ENCODE data around the gene DICER1.

DICER1 gene

GRCh38 chr14:95185767-95186392 lies 28.6 kb upstream of the DICER1 start:
- TF ChIP-seq SUZ12 (IDR thresholded peaks at IDR 0.05) (no peak), BHLHE40 (IDR thresholded peaks at IDR 0.05; ENCODE audit: borderline replicate concordance) (no peak), FOXM1 (IDR thresholded peaks at IDR 0.05; ENCODE audit: borderline replicate concordance) (no peak), ARNT (IDR thresholded peaks at IDR 0.05) (no peak), SP1 (IDR thresholded peaks at IDR 0.05) (no peak), LEF1 (IDR thresholded peaks at IDR 0.05; ENCODE audit: borderline replicate concordance) (no peak), L3MBTL2 (conservative IDR thresholded peaks at IDR 0.05) (no peak), ELF4 (IDR thresholded peaks at IDR 0.05) (no peak), CTBP1 (IDR thresholded peaks at IDR 0.05; ENCODE audit: borderline replicate concordance) (no peak), TARDBP (IDR thresholded peaks at IDR 0.05) (no peak)
- ChIA-PET CTCF (interaction anchor here (0.9 kb wide), 1 partner anchor 342 kb away, joined by 3 read pairs; no protein-coding TSS in a partner anchor), POLR2A (no interaction called here)
- DNase-seq (ENCODE audit: extremely low spot score), result no peak

GRCh38 chr14:95185033-95185766 lies 27.9 kb upstream of the DICER1 start:
- no peak for DNase-seq (ENCODE audit: extremely low spot score)
- ChIA-PET POLR2A (interaction anchor here (0.6 kb wide), 1 partner anchor 385 kb away, joined by 3 read pairs; no protein-coding TSS in a partner anchor), CTCF (interaction anchor here (0.9 kb wide), 1 partner anchor 342 kb away, joined by 3 read pairs; no protein-coding TSS in a partner anchor)
- TF ChIP-seq LEF1 (IDR thresholded peaks at IDR 0.05; ENCODE audit: borderline replicate concordance) (no peak), SP1 (IDR thresholded peaks at IDR 0.05) (no peak), FOXM1 (IDR thresholded peaks at IDR 0.05; ENCODE audit: borderline replicate concordance) (no peak), PKNOX1 (IDR thresholded peaks at IDR 0.05) (no peak), ZNF384 (IDR thresholded peaks at IDR 0.05) (no peak), CTBP1 (IDR thresholded peaks at IDR 0.05; ENCODE audit: borderline replicate concordance) (no peak), L3MBTL2 (conservative IDR thresholded peaks at IDR 0.05) (no peak), SUZ12 (IDR thresholded peaks at IDR 0.05) (no peak)

- ChIA-PET CTCF (interaction anchor here (1.7 kb wide), 1 partner anchor 10 kb away, joined by 3 read pairs; no protein-coding TSS in a partner anchor), POLR2A (no interaction called here)
- TF ChIP-seq ZNF384 (IDR thresholded peaks at IDR 0.05), result no peak
- no peak for TF ChIP-seq FOXK2 (IDR thresholded peaks at IDR 0.05)
- no peak for TF ChIP-seq TARDBP (IDR thresholded peaks at IDR 0.05)
- no peak for TF ChIP-seq L3MBTL2 (conservative IDR thresholded peaks at IDR 0.05)
- DNase-seq (ENCODE audit: extremely low spot score), result no peak
These were observed 27.1 kb upstream of the DICER1 start for GRCh38 chr14:95184413-95184790.

GRCh38 chr14:95183532-95184412 lies 26.4 kb upstream of the DICER1 start:
- ChIA-PET CTCF (interaction anchor here (0.5 to 1.7 kb wide), 2 partner anchors 9 to 483 kb away, joined by 3 read pairs; no protein-coding TSS in a partner anchor), POLR2A (no interaction called here)
- TF ChIP-seq TARDBP (IDR thresholded peaks at IDR 0.05) (no peak), FOXA1 (IDR thresholded peaks at IDR 0.05) (no peak), LEF1 (IDR thresholded peaks at IDR 0.05; ENCODE audit: borderline replicate concordance) (no peak)
- DNase-seq (ENCODE audit: extremely low spot score), result no peak

- ChIA-PET POLR2A (no interaction called here), CTCF (interaction anchor here (1.7 kb wide), 1 partner anchor 9 kb away, joined by 3 read pairs; no protein-coding TSS in a partner anchor)
- DNase-seq (ENCODE audit: extremely low spot score), result no peak
- no peak for TF ChIP-seq FOXK2 (IDR thresholded peaks at IDR 0.05)
- TF ChIP-seq SP1 (IDR thresholded peaks at IDR 0.05), result no peak
- no peak for TF ChIP-seq FOXM1 (IDR thresholded peaks at IDR 0.05; ENCODE audit: borderline replicate concordance)
- no peak for TF ChIP-seq CTBP1 (IDR thresholded peaks at IDR 0.05; ENCODE audit: borderline replicate concordance)
- TF ChIP-seq BHLHE40 (IDR thresholded peaks at IDR 0.05; ENCODE audit: borderline replicate concordance), result no peak
- TF ChIP-seq LEF1 (IDR thresholded peaks at IDR 0.05; ENCODE audit: borderline replicate concordance), result no peak
- TF ChIP-seq TARDBP (IDR thresholded peaks at IDR 0.05), result no peak
- TF ChIP-seq L3MBTL2 (conservative IDR thresholded peaks at IDR 0.05), result no peak
- TF ChIP-seq PKNOX1 (IDR thresholded peaks at IDR 0.05), result no peak
- TF ChIP-seq NFRKB (IDR thresholded peaks at IDR 0.05), result no peak
- no peak for TF ChIP-seq ARNT (IDR thresholded peaks at IDR 0.05)
- TF ChIP-seq ELF4 (IDR thresholded peaks at IDR 0.05), result no peak
- TF ChIP-seq ZNF384 (IDR thresholded peaks at IDR 0.05), result no peak
- TF ChIP-seq HDGF (IDR thresholded peaks at IDR 0.05; ENCODE audit: borderline replicate concordance), result no peak
- no peak for TF ChIP-seq FOXA1 (IDR thresholded peaks at IDR 0.05)
- no peak for TF ChIP-seq SUZ12 (IDR thresholded peaks at IDR 0.05)
These were observed 25.8 kb upstream of the DICER1 start for GRCh38 chr14:95183082-95183481.

- DNase-seq (ENCODE audit: extremely low spot score), result no peak
- ChIA-PET POLR2A (no interaction called here), CTCF (interaction anchor here (0.6 kb wide), 1 partner anchor 34 kb away, joined by 4 read pairs; no protein-coding TSS in a partner anchor)
- TF ChIP-seq PKNOX1 (IDR thresholded peaks at IDR 0.05) (no peak), ZNF384 (IDR thresholded peaks at IDR 0.05) (no peak), SUZ12 (IDR thresholded peaks at IDR 0.05) (no peak), SP1 (IDR thresholded peaks at IDR 0.05) (no peak), FOXA1 (IDR thresholded peaks at IDR 0.05) (no peak), ELF4 (IDR thresholded peaks at IDR 0.05) (no peak), ARNT (IDR thresholded peaks at IDR 0.05) (no peak), CTBP1 (IDR thresholded peaks at IDR 0.05; ENCODE audit: borderline replicate concordance) (no peak), HDGF (IDR thresholded peaks at IDR 0.05; ENCODE audit: borderline replicate concordance) (no peak), TARDBP (IDR thresholded peaks at IDR 0.05) (no peak), LEF1 (IDR thresholded peaks at IDR 0.05; ENCODE audit: borderline replicate concordance) (no peak), L3MBTL2 (conservative IDR thresholded peaks at IDR 0.05) (no peak), NFRKB (IDR thresholded peaks at IDR 0.05) (no peak), FOXK2 (IDR thresholded peaks at IDR 0.05) (no peak)
These were observed 25.1 kb upstream of the DICER1 start for GRCh38 chr14:95182379-95182778.

Data from HEK293T (cell line).